Measurements from ENCODE around the gene MCUB.
"Not testable (repeated sequence)": the region's sequence is repeated elsewhere in the genome, so short reads cannot be mapped to it uniquely, and the experiment has no call there.

MCUB gene

GRCh38 chr4:109559983-109560686 lies at the start of gene MCUB:
Gene MCUB (plus strand): TSS chr4:109560246. CDS start chr4:109560338, 92 bp downstream.
- peaks cover 10% of the 10 kb centered on the region for H3K36me3 Mint-ChIP-seq
- no peaks in the 10 kb centered on the region for H3K9me3 Mint-ChIP-seq
- H3K4me1 Mint-ChIP-seq = peaks cover 18% of the 10 kb centered on the region
- H3K4me3 Mint-ChIP-seq = peak within 1 kb of the TSS; percentile 89
- H3K27me3 Mint-ChIP-seq = no peaks in the 10 kb centered on the region
- DNase-seq (ENCODE audit: low spot score in 2 of 2) = peak; percentile 71 to 80
- ATAC-seq (ENCODE audit: low read depth) = peak; percentile 83
- peak within 1 kb of the TSS; percentile 60 for H3K27ac Mint-ChIP-seq

- no peak overlapping the region for H3K4me3 Mint-ChIP-seq
- no peaks in the 10 kb centered on the region for H3K4me1 Mint-ChIP-seq
- H3K36me3 Mint-ChIP-seq = peaks cover 24% of the 10 kb centered on the region
- no peaks in the 10 kb centered on the region for H3K9me3 Mint-ChIP-seq
- ATAC-seq (ENCODE audit: low read depth) = no peak
- no peaks in the 10 kb centered on the region for H3K27me3 Mint-ChIP-seq
- no peak for DNase-seq (ENCODE audit: low spot score in 2 of 2)
- peak overlapping the region; percentile 14 for H3K27ac Mint-ChIP-seq
Measured at GRCh38 chr4:109510687-109511086, 49.4 kb upstream of the MCUB start.

- Mint-ChIP-seq H3K4me1 (no peaks in the 10 kb centered on the region), H3K27ac (no peak overlapping the region), H3K9me3 (no peaks in the 10 kb centered on the region), H3K4me3 (no peak overlapping the region), H3K27me3 (no peaks in the 10 kb centered on the region), H3K36me3 (peaks cover 23% of the 10 kb centered on the region)
- DNase-seq (ENCODE audit: low spot score in 2 of 2) (no peak), ATAC-seq (ENCODE audit: low read depth) (no peak)
Measured at GRCh38 chr4:109511414-109511813, 48.6 kb upstream of the MCUB start.

GRCh38 chr4:109513368-109513767 lies 46.7 kb upstream of the MCUB start:
- not testable (repeated sequence) for H3K27me3 Mint-ChIP-seq; H3K4me1 Mint-ChIP-seq; H3K27ac Mint-ChIP-seq; H3K4me3 Mint-ChIP-seq; H3K9me3 Mint-ChIP-seq; ATAC-seq (ENCODE audit: low read depth); DNase-seq (ENCODE audit: low spot score in 2 of 2)
- H3K36me3 Mint-ChIP-seq = peaks cover 23% of the 10 kb centered on the region

GRCh38 chr4:109532182-109532581 lies 27.9 kb upstream of the MCUB start:
- no peaks in the 10 kb centered on the region for H3K9me3 Mint-ChIP-seq
- no peak overlapping the region for H3K27ac Mint-ChIP-seq
- no peaks in the 10 kb centered on the region for H3K27me3 Mint-ChIP-seq
- DNase-seq (ENCODE audit: low spot score in 2 of 2) = no peak
- no peak for ATAC-seq (ENCODE audit: low read depth)
- no peak overlapping the region for H3K4me3 Mint-ChIP-seq
- no peaks in the 10 kb centered on the region for H3K4me1 Mint-ChIP-seq
- H3K36me3 Mint-ChIP-seq = peaks cover 27% of the 10 kb centered on the region

- DNase-seq (ENCODE audit: low spot score in 2 of 2) (no peak), ATAC-seq (ENCODE audit: low read depth) (no peak)
- Mint-ChIP-seq H3K4me1 (peaks cover 11% of the 10 kb centered on the region), H3K27me3 (no peaks in the 10 kb centered on the region), H3K36me3 (peaks cover 19% of the 10 kb centered on the region), H3K9me3 (no peaks in the 10 kb centered on the region), H3K27ac (no peak overlapping the region), H3K4me3 (no peak overlapping the region)
Measured at GRCh38 chr4:109545401-109545800, 14.6 kb upstream of the MCUB start.

GRCh38 chr4:109547394-109547793 lies 12.7 kb upstream of the MCUB start:
- Mint-ChIP-seq H3K4me3 (no peak overlapping the region), H3K9me3 (no peaks in the 10 kb centered on the region), H3K36me3 (peaks cover 17% of the 10 kb centered on the region), H3K4me1 (peaks cover 11% of the 10 kb centered on the region), H3K27me3 (no peaks in the 10 kb centered on the region), H3K27ac (no peak overlapping the region)
- no peak for DNase-seq (ENCODE audit: low spot score in 2 of 2)
- ATAC-seq (ENCODE audit: low read depth) = no peak

- Mint-ChIP-seq H3K4me1 (peaks cover 14% of the 10 kb centered on the region), H3K9me3 (no peaks in the 10 kb centered on the region), H3K27ac (peak overlapping the region; percentile 82), H3K4me3 (no peak overlapping the region), H3K36me3 (peaks cover 11% of the 10 kb centered on the region), H3K27me3 (no peaks in the 10 kb centered on the region)
- no peak for DNase-seq (ENCODE audit: low spot score in 2 of 2)
- ATAC-seq (ENCODE audit: low read depth) = peak; percentile 34
Measured at GRCh38 chr4:109548655-109549054, 11.4 kb upstream of the MCUB start.

- no peak for DNase-seq (ENCODE audit: low spot score in 2 of 2)
- Mint-ChIP-seq H3K27me3 (no peaks in the 10 kb centered on the region), H3K27ac (no peak overlapping the region), H3K9me3 (no peaks in the 10 kb centered on the region), H3K4me3 (no peak overlapping the region), H3K36me3 (peaks cover 13% of the 10 kb centered on the region), H3K4me1 (peaks cover 14% of the 10 kb centered on the region)
- ATAC-seq (ENCODE audit: low read depth) = no peak
Measured at GRCh38 chr4:109552237-109552636, 7.8 kb upstream of the MCUB start.

- Mint-ChIP-seq H3K27me3 (no peaks in the 10 kb centered on the region), H3K4me3 (no peak overlapping the region), H3K36me3 (peaks cover 12% of the 10 kb centered on the region), H3K27ac (no peak overlapping the region), H3K4me1 (peaks cover 10% of the 10 kb centered on the region), H3K9me3 (no peaks in the 10 kb centered on the region)
- ATAC-seq (ENCODE audit: low read depth) = no peak
- no peak for DNase-seq (ENCODE audit: low spot score in 2 of 2)
Measured at GRCh38 chr4:109553130-109553529, 6.9 kb upstream of the MCUB start.

- DNase-seq (ENCODE audit: low spot score in 2 of 2) (no peak), ATAC-seq (ENCODE audit: low read depth) (no peak)
- Mint-ChIP-seq H3K27me3 (no peaks in the 10 kb centered on the region), H3K27ac (peak overlapping the region; percentile 19), H3K9me3 (no peaks in the 10 kb centered on the region), H3K4me3 (no peak overlapping the region), H3K4me1 (peaks cover 3% of the 10 kb centered on the region), H3K36me3 (peaks cover 8% of the 10 kb centered on the region)
Measured at GRCh38 chr4:109554971-109555370, 5.1 kb upstream of the MCUB start.

GRCh38 chr4:109557433-109557832 lies 2.6 kb upstream of the MCUB start:
- H3K9me3 Mint-ChIP-seq = no peaks in the 10 kb centered on the region
- H3K27ac Mint-ChIP-seq = no peak overlapping the region
- ATAC-seq (ENCODE audit: low read depth) = no peak
- peaks cover 6% of the 10 kb centered on the region for H3K4me1 Mint-ChIP-seq
- no peaks in the 10 kb centered on the region for H3K27me3 Mint-ChIP-seq
- no peak overlapping the region for H3K4me3 Mint-ChIP-seq
- peaks cover 5% of the 10 kb centered on the region for H3K36me3 Mint-ChIP-seq
- no peak for DNase-seq (ENCODE audit: low spot score in 2 of 2)

GRCh38 chr4:109558095-109558494 lies 2.0 kb upstream of the MCUB start:
- not testable (repeated sequence) for H3K27me3 Mint-ChIP-seq; DNase-seq (ENCODE audit: low spot score in 2 of 2); H3K9me3 Mint-ChIP-seq; H3K27ac Mint-ChIP-seq; ATAC-seq (ENCODE audit: low read depth); H3K4me3 Mint-ChIP-seq; H3K36me3 Mint-ChIP-seq
- peaks cover 10% of the 10 kb centered on the region for H3K4me1 Mint-ChIP-seq

GRCh38 chr4:109559625-109559982 lies 442 bp upstream of the MCUB start:
- H3K27me3 Mint-ChIP-seq = no peaks in the 10 kb centered on the region
- H3K4me3 Mint-ChIP-seq = peak overlapping the region; percentile 89
- peak in 1 of 2 donors; percentile 45 for DNase-seq (ENCODE audit: low spot score in 2 of 2)
- no peaks in the 10 kb centered on the region for H3K9me3 Mint-ChIP-seq
- H3K27ac Mint-ChIP-seq = peak overlapping the region; percentile 60
- peaks cover 13% of the 10 kb centered on the region for H3K4me1 Mint-ChIP-seq
- peak; percentile 18 for ATAC-seq (ENCODE audit: low read depth)
- peaks cover 8% of the 10 kb centered on the region for H3K36me3 Mint-ChIP-seq
